Measurements from ENCODE around the gene FSTL5. TPM values are rescaled to one million over a fixed set of nuclear protein-coding genes. Genes with fewer than 3 reads are reported as not detected.

The FSTL5 gene
- total RNA-seq, 1 donor from 2014 or later: not detected

DNA sequence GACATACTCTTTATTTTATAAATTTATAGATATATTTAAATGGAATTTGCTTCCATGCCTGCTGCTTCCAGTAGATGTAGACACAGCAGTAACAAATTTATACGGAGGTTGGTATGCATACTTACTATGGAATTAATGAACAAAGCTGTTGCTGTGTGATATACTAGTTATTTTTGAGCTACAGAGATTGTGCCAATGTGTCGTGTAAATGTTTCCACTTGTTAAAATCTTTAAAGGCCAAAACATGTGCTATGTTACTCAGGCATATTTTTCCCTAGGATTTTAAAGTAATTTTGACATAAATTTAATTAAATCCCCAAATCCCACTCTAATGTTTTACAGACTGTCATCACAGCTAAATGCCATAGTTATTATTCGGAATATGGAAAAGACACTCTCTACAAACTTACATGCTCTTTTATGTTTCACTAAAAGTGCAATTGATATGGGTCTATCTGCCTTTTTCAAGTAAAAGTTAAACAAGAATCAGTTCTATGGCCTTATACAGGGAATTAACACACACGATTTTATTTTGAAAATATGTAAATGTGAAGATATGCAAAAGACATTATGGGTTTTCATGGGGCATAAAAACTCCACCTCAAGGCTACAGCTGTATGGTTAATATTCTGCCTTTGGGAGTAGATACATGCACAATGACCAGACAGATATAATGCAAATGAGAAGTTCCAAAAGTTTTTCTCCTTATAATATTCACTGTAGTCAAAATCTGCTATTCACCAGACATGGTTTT is 256.8 kb downstream of the FSTL5 start:
- TF ChIP-seq, protein P1, sequence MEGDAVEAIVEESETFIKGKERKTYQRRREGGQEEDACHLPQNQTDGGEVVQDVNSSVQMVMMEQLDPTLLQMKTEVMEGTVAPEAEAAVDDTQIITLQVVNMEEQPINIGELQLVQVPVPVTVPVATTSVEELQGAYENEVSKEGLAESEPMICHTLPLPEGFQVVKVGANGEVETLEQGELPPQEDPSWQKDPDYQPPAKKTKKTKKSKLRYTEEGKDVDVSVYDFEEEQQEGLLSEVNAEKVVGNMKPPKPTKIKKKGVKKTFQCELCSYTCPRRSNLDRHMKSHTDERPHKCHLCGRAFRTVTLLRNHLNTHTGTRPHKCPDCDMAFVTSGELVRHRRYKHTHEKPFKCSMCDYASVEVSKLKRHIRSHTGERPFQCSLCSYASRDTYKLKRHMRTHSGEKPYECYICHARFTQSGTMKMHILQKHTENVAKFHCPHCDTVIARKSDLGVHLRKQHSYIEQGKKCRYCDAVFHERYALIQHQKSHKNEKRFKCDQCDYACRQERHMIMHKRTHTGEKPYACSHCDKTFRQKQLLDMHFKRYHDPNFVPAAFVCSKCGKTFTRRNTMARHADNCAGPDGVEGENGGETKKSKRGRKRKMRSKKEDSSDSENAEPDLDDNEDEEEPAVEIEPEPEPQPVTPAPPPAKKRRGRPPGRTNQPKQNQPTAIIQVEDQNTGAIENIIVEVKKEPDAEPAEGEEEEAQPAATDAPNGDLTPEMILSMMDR (conservative IDR thresholded peaks at IDR 0.05; ENCODE audit: low read depth, low read length): no peak
- H3K4me3 ChIP-seq (ENCODE audit: low read depth, low read length): no peak overlapping the region
- no peak for DNase-seq (ENCODE audit: low read depth)

DNA sequence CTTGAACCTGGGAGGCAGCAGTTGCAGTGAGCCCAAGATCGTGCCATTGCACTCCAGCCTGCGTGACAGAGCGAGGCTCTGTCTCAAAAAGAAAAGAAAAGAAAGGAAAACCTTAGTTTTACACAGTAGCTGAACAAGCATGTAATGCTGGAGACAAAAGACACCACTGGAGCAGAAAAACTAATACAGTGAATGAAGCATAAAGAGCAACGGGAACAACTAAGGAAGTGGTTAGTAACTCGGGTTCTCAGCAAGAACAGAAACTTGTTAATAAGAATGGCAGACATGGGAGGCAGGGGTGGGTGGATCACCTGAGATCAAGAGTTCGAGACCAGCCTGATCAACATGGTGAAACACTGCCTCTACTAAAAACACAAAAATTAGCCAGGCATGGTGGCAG is 263.7 kb downstream of the FSTL5 start:
- H3K4me3 ChIP-seq (ENCODE audit: low read depth, low read length): no peak overlapping the region
- TF ChIP-seq, protein P1 (conservative IDR thresholded peaks at IDR 0.05; ENCODE audit: low read depth, low read length): no peak
- DNase-seq (ENCODE audit: low read depth): no peak

DNA sequence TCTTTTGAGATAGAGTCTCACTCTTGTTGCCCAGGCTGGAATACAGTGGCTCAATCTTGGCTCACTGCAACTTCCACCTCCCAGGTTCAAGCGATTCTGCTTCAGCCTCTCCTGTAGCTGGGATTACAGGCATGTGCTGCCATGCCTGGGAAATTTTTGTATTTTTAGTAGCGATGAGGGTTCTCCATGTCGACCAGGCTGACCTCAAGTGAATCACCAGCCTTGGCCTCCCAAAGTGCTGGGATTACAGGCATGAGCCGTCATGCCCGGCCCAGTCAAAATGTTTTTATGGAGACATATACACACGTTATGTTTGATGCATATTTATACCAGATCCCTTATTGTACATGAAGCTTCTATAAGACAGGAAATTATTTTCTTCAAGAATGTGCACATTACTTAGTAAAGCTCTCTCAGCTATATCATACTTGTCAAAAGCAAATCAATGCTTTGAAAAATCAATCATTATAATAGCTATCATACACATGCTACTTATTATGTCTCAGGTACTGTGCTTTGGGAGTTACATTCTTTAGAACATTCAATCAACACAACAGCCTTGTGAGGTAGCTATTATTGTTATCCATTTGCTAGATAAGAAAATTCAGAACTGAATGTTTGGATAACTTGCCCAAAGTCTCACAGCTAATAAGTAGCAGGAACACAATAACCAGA is 269.2 kb downstream of the FSTL5 start:
- TF ChIP-seq, protein P1 (conservative IDR thresholded peaks at IDR 0.05; ENCODE audit: low read depth, low read length): no peak
- DNase-seq (ENCODE audit: low read depth): no peak
- no peak overlapping the region for H3K4me3 ChIP-seq (ENCODE audit: low read depth, low read length)

DNA sequence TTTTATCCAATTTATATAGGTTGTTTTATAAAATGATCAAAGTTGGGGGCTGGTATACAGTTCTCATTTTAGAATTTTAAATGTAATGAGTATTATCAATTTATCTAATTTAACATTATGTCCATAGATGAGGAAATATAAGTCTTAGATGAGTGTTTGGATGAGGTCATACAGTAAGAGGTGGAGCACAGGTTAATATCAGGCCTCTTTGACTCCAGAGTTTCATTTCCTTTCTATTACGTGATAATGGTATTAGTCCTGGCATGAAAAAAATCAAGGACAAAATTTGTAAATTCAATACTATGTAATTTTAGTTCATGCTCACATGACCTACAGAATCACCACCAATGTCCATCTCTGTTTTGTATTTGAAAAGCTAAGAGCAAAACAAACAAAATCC is 269.8 kb downstream of the FSTL5 start:
- H3K4me3 ChIP-seq (ENCODE audit: low read depth, low read length): no peak overlapping the region
- DNase-seq (ENCODE audit: low read depth): no peak
- TF ChIP-seq, protein P1 (conservative IDR thresholded peaks at IDR 0.05; ENCODE audit: low read depth, low read length): no peak

DNA sequence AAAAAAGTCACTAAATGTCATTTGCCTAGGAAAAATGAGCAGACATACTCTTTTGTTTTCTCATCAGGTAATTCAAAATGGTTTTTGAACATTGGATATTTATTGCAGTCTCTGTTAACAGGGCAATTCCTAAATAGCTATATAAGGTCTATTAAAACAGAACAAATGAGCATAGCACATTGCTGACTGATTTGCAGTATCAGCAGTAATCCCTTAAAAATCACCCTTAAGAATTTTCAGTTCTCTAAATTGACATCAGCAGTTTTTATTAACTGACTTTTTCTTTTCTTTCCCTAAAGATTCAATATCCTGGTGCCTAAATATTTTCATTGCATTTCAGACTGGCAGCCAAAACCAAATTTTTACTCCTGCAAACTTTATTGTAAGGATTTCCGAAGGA is 270.2 kb downstream of the FSTL5 start:
- H3K4me3 ChIP-seq (ENCODE audit: low read depth, low read length): no peak overlapping the region
- TF ChIP-seq, protein P1 (conservative IDR thresholded peaks at IDR 0.05; ENCODE audit: low read depth, low read length): no peak
- DNase-seq (ENCODE audit: low read depth): no peak

DNA sequence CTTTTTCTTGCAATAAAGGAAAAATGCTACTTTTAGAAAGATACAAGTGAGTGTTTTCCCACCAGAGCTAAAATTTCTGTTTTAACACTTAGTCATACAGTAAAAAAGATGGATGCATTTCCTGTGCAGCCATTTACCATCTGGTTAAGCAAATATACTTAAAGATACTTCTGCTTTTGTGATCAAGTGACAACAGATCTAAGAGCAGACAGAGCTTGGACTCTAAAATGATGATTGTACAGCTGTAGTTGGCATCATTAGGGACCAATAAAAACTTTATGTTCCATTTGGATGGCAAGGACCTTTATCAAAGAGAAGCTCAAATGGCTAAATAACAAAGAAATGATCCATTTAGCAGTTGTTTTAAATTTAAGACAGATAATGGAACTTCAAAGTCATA is 270.8 kb downstream of the FSTL5 start:
- no peak for DNase-seq (ENCODE audit: low read depth)
- no peak overlapping the region for H3K4me3 ChIP-seq (ENCODE audit: low read depth, low read length)
- TF ChIP-seq, protein P1 (conservative IDR thresholded peaks at IDR 0.05; ENCODE audit: low read depth, low read length): no peak

Data from epithelial cell of proximal tubule (primary cell).